Kidney (tissue), 14 donors: ENCODE measurements around the gene TMEM63A. TPM values are rescaled to one million over a fixed set of nuclear protein-coding genes. Genes with fewer than 3 reads are reported as not detected.

Experiments
- DNase-seq, 5 donors: peaks; one replicate each; pipeline ENCODE4 v3.0.0-alpha.2; 2013 to 2020
- FAIRE-seq: peaks from 2 replicates; lab custom pipeline; 2012; peaks lifted over from hg19 to GRCh38; lab: Jason Lieb, UNC
- H3K27ac ChIP-seq, 2 donors: one replicate each; pipeline ENCODE4 v1.7.0; 2013; ENCODE audit warnings: low read depth in 2 of 2, low read length in 2 of 2, inconsistent platforms in 1 of 2
- H3K27me3 ChIP-seq: one replicate; pipeline ENCODE4 v1.7.1; 2013; ENCODE audit warnings: low read length, inconsistent platforms; ENCODE audit not compliant: control insufficient read depth, insufficient read depth
- H3K36me3 ChIP-seq, 3 donors: one replicate each; pipeline versions ENCODE4 v1.7.0 to v1.7.1; 2013; ENCODE audit warnings: low read length in 3 of 3, control low read depth in 1 of 3, inconsistent platforms in 1 of 3; ENCODE audit not compliant: insufficient read depth in 3 of 3, control insufficient read depth in 2 of 3
- H3K4me1 ChIP-seq, 3 donors: one replicate each; pipeline versions ENCODE4 v1.7.0 to v1.7.1; 2013; ENCODE audit warnings: low read length in 3 of 3, inconsistent platforms in 1 of 3, low read depth in 1 of 3; ENCODE audit not compliant: control insufficient read depth in 2 of 3, insufficient read depth in 2 of 3
- H3K4me3 ChIP-seq, 3 donors: one replicate each; pipeline versions ENCODE4 v1.7.0 to v1.8.1; 2013; ENCODE audit warnings: low read length in 3 of 3, control low read depth in 1 of 3, inconsistent platforms in 1 of 3
- H3K9ac ChIP-seq, 3 donors: one replicate each; pipeline versions ENCODE4 v1.7.0 to v1.7.1; 2013; ENCODE audit warnings: low read length in 3 of 3, control low read depth in 1 of 3, inconsistent platforms in 1 of 3
- H3K9me3 ChIP-seq, 3 donors: one replicate each; pipeline versions ENCODE4 v1.7.0 to v1.7.1; 2013; ENCODE audit warnings: low read length in 3 of 3, control low read depth in 1 of 3, inconsistent platforms in 1 of 3; ENCODE audit not compliant: control insufficient read depth in 2 of 3, insufficient read depth in 1 of 3
- CTCF ChIP-seq: IDR thresholded peaks from 3 replicates; pipeline ENCODE4 v1.5.1; 2012; ENCODE audit warnings: mild to moderate bottlenecking, moderate library complexity, borderline replicate concordance; ENCODE audit not compliant: insufficient read depth; ENCODE audit errors: extremely low read depth
- intact Hi-C: fragments of 100-400 bp; cut with DNase I; formaldehyde crosslinking; loops from one replicate; pipeline ENCODE4 v1.11.1; 2022
- polyA plus RNA-seq: library from polyadenylated mRNA; stranded (reverse); fragments of 350-450 nt; fragmentation: Illumina TruSeq; extraction: RNeasy Lipid Tissue Mini Kit (QIAGEN cat#74804); gene quantifications from one replicate; pipeline ENCODE4 v1.2.3, GENCODE V29; 2014; ENCODE audit warnings: low read depth, low replicate concordance; ENCODE audit not compliant: insufficient read depth
- total RNA-seq: library from RNA; stranded (reverse); fragmentation: NEBNext Ultra II Directional; extraction: Animal tissue kit (Norgen Biotek cat#: 25700); gene quantifications from one replicate; pipeline ENCODE4 v1.2.1, GENCODE V29; 2021
- donor health status: control.
- donor health status: control.
- donor health status: control.
- donor health status: control.
- donor health status: control.
- donor health status: DM: yes; HTN: yes; CAD: no.
- donor health status: Normal renal cell carcinoma (clear cell type).

The TMEM63A gene
- total and polyA plus RNA-seq, 2 donors from 2014 or later, result 25.5 to 159 TPM

- peaks cover 0 to 18% (median 6%) of the 10 kb centered on the region in 3 donors for H3K4me1 ChIP-seq
These were observed 41.2 kb upstream of the TMEM63A start for GRCh38 chr1:225923381-225923691.

GRCh38 chr1:225921734-225922709, 39.8 kb upstream of the TMEM63A start:
- Histone ChIP-seq H3K27ac (no peak overlapping the region), H3K36me3 (peaks cover 3 to 17% (median 4%) of the 10 kb centered on the region in 3 donors), H3K4me1 (peaks cover 0 to 18% (median 6%) of the 10 kb centered on the region in 3 donors), H3K9me3 (no peaks in the 10 kb centered on the region), H3K27me3 (no peaks in the 10 kb centered on the region), H3K4me3 (no peak overlapping the region), H3K9ac (no peak overlapping the region)
- DNase-seq, result peak in 1 of 5 donors; percentile 71
- intact Hi-C loops, result no loop called here
- TF ChIP-seq CTCF, result no peak
- no peak for FAIRE-seq

More at GRCh38 chr1:225923381-225923691, 41.2 kb upstream of the TMEM63A start:
- intact Hi-C loops, result no loop called here
- Histone ChIP-seq H3K9ac (peak overlapping the region; percentile 62 to 96 (median 88)), H3K27ac (peak overlapping the region in 1 of 2 donors; percentile 88), H3K36me3 (peaks cover 2 to 7% (median 3%) of the 10 kb centered on the region in 3 donors), H3K27me3 (no peaks in the 10 kb centered on the region), H3K4me3 (peak overlapping the region; percentile 80 to 97 (median 90)), H3K9me3 (no peaks in the 10 kb centered on the region)
- FAIRE-seq, result no peak
- TF ChIP-seq CTCF, result no peak
- peak in 1 of 5 donors; percentile 12 for DNase-seq

GRCh38 chr1:225919906-225920305, 37.7 kb upstream of the TMEM63A start:
- no peak overlapping the region for H3K9ac ChIP-seq
- intact Hi-C loops, result no loop called here
- peaks cover 3 to 17% (median 4%) of the 10 kb centered on the region in 3 donors for H3K36me3 ChIP-seq
- peaks cover 0 to 18% (median 6%) of the 10 kb centered on the region in 3 donors for H3K4me1 ChIP-seq
- no peak for FAIRE-seq
- no peaks in the 10 kb centered on the region for H3K27me3 ChIP-seq
- H3K4me3 ChIP-seq, result no peak overlapping the region
- H3K27ac ChIP-seq, result no peak overlapping the region
- DNase-seq, result peak in 2 of 5 donors; percentile 32 to 94
- no peaks in the 10 kb centered on the region for H3K9me3 ChIP-seq
- no peak for TF ChIP-seq CTCF
